ENCODE results near the gene HAAO.

The HAAO gene

DNA sequence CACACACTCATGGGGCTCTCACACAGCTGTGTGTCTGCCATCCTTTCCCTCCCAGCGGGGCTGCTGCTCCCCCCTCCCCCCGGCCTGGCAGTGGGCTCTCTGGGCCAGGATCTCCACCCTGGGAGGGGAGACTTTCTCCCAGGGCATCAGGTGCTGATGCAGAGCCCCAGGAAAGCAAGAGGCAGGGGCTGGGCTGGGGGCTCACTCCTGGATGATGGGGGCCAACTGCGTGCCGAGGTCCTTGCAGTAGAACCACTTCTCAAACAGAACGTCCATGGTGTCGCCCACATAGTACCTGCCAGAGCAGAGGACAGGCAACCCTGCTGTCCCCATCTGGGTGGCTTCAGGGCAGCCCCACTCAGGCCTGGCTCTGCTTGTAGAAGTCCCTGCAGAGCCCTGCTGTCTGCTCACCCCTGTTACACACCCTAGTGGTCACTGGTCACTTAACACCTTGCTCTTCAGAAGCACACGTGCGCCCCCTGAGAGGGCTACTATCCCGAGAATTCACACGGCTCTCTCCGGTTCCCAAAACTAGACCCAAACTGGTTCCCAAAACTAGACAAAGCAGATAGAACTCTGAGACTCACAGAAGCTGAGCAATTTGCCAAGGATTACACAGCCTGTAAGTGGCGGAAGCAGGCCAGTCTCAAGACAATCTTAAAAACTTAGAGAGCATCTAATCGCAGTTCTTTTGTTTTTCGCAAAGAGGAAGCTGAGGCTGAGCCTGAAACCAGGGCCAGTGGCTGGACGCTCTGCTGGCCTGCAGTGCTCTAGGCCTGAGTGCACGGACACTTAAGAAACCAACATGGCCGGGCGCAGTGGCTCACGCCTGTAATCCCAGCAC lies 21.9 kb downstream of the HAAO start:
- Histone ChIP-seq H3K36me3 (ENCODE audit: control insufficient read depth, insufficient read depth, low read length) (no peaks in the 10 kb centered on the region), H3K4me1 (ENCODE audit: control insufficient read depth, insufficient read depth, low read length) (no peaks in the 10 kb centered on the region), H3K9me3 (ENCODE audit: control insufficient read depth, low read length) (no peaks in the 10 kb centered on the region), H3K9ac (ENCODE audit: low read length) (no peak overlapping the region), H3K4me3 (ENCODE audit: low read length) (no peak overlapping the region), H3K27me3 (ENCODE audit: control insufficient read depth, insufficient read depth, low read length) (no peaks in the 10 kb centered on the region)

DNA sequence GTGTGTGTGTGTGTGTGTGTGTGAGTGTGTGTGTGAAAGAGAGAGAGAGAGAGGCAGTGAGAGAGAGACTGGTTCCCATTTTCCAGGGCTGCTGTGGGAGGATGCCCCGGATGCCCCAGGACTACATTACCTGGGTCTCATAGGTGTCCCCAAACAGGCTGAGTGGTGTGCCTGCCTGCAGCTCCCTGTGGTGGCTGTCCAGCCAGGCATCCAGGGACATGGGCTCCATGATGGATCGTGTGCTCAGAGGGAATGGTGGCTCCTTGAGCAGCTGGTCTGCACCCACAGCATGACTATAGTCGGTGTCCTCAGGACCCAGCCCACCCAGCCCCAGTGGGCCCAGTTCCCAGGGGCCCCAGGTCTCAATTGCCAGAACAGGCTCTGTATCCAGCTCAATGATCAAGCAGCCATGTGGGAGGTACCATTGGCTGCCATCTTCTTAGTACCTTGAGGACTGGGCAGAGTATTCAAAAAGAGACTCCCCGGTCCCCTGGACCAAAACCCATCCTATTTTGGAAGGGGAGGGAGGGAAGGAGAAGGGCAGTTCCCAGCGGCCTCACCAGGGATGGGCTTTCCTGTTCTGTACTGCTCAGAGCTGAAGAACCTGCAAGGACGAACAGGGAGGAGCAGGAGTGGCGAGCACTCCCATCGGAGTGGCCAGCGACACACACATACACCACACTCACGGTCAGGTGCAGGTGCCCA lies 22.6 kb downstream of the HAAO start:
- H3K36me3 ChIP-seq (ENCODE audit: control insufficient read depth, insufficient read depth, low read length), result no peaks in the 10 kb centered on the region
- H3K9me3 ChIP-seq (ENCODE audit: control insufficient read depth, low read length), result no peaks in the 10 kb centered on the region
- H3K4me3 ChIP-seq (ENCODE audit: low read length), result no peak overlapping the region
- H3K4me1 ChIP-seq (ENCODE audit: control insufficient read depth, insufficient read depth, low read length), result no peaks in the 10 kb centered on the region
- H3K9ac ChIP-seq (ENCODE audit: low read length), result no peak overlapping the region
- no peaks in the 10 kb centered on the region for H3K27me3 ChIP-seq (ENCODE audit: control insufficient read depth, insufficient read depth, low read length)

DNA sequence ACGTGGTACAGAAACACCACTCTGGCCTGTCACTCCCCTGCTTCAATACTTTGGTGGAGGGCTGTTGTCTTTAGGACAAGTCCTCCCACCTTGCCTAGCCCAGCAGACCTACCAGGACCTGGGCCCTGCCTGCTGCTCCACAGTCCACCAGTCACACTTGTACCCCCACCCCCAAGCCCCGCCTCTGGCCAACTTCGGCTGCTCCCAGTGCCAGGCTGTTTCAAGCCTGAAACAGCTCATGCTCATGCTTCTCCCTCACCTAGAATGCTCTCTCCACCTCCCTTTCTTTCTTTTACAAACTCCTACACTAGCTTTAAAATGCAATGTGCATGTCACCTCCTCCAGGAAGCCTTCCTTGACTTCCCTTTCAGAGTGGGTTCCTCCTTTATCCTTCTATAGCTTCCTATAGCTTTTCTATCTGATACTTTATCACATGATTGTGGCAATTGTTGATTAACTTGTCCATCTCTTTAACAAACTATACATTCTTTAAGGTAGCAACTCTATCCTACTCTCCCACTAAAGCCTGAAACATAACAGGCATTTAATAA lies 23.6 kb downstream of the HAAO start:
- Histone ChIP-seq H3K9ac (ENCODE audit: low read length) (no peak overlapping the region), H3K9me3 (ENCODE audit: control insufficient read depth, low read length) (no peaks in the 10 kb centered on the region), H3K4me1 (ENCODE audit: control insufficient read depth, insufficient read depth, low read length) (no peaks in the 10 kb centered on the region), H3K4me3 (ENCODE audit: low read length) (no peak overlapping the region), H3K36me3 (ENCODE audit: control insufficient read depth, insufficient read depth, low read length) (no peaks in the 10 kb centered on the region), H3K27me3 (ENCODE audit: control insufficient read depth, insufficient read depth, low read length) (no peaks in the 10 kb centered on the region)

DNA sequence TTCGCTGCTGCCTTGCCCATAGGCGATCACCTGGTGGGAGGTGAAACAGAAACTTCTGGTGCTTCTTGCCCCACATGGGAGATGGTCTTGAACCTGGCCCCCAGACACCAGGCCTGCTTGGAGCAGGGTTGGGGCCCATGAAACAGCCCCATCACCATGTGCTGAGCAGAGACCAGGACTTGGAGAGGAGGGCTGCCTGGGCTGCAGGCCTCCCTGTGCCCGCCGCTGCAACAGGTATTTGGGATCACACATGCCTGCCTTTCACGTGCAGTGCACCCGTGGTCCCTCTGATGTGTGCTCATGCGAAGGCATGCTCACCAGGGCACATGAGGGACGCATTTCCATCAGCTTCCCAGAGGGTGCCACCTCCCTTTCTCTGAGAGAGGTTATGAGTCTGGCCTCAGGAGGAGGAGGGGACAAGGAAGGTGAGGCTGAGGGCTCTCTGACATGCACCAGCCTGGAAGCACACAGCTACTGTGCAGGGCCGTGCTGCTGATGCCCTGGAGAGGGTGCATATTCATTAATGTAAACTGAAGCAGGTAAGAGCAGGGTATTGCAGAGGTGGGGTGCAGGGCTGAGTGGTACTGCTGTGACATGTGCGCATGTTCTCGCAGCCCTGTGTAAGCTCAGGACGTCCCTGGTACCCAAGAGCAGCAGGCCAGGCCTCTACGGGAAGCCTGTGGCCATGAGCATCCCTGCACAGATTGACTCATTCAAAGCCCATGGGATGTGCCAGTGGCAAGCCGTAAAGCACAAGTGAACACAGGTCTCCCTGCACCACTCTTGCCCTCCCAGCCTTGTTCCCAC lies 24.3 kb downstream of the HAAO start:
- H3K4me3 ChIP-seq (ENCODE audit: low read length), result no peak overlapping the region
- no peak overlapping the region for H3K9ac ChIP-seq (ENCODE audit: low read length)
- no peaks in the 10 kb centered on the region for H3K4me1 ChIP-seq (ENCODE audit: control insufficient read depth, insufficient read depth, low read length)
- H3K27me3 ChIP-seq (ENCODE audit: control insufficient read depth, insufficient read depth, low read length), result no peaks in the 10 kb centered on the region
- H3K36me3 ChIP-seq (ENCODE audit: control insufficient read depth, insufficient read depth, low read length), result no peaks in the 10 kb centered on the region
- H3K9me3 ChIP-seq (ENCODE audit: control insufficient read depth, low read length), result no peaks in the 10 kb centered on the region

- no peak overlapping the region for H3K4me3 ChIP-seq (ENCODE audit: low read length)
- no peaks in the 10 kb centered on the region for H3K9me3 ChIP-seq (ENCODE audit: control insufficient read depth, low read length)
- H3K4me1 ChIP-seq (ENCODE audit: control insufficient read depth, insufficient read depth, low read length), result no peaks in the 10 kb centered on the region
- H3K9ac ChIP-seq (ENCODE audit: low read length), result no peak overlapping the region
- H3K27me3 ChIP-seq (ENCODE audit: control insufficient read depth, insufficient read depth, low read length), result no peaks in the 10 kb centered on the region
- H3K36me3 ChIP-seq (ENCODE audit: control insufficient read depth, insufficient read depth, low read length), result no peaks in the 10 kb centered on the region
Observed at GRCh38 chr2:42767080-42767898, 25.1 kb downstream of the HAAO start.

- Histone ChIP-seq H3K27me3 (ENCODE audit: control insufficient read depth, insufficient read depth, low read length) (no peaks in the 10 kb centered on the region), H3K4me1 (ENCODE audit: control insufficient read depth, insufficient read depth, low read length) (peaks cover 3% of the 10 kb centered on the region), H3K36me3 (ENCODE audit: control insufficient read depth, insufficient read depth, low read length) (no peaks in the 10 kb centered on the region), H3K9me3 (ENCODE audit: control insufficient read depth, low read length) (no peaks in the 10 kb centered on the region), H3K9ac (ENCODE audit: low read length) (no peak overlapping the region), H3K4me3 (ENCODE audit: low read length) (no peak overlapping the region)
Observed at GRCh38 chr2:42765686-42766085, 26.7 kb downstream of the HAAO start.

GRCh38 chr2:42764901-42765300 lies 27.5 kb downstream of the HAAO start:
- Histone ChIP-seq H3K9ac (ENCODE audit: low read length) (no peak overlapping the region), H3K9me3 (ENCODE audit: control insufficient read depth, low read length) (no peaks in the 10 kb centered on the region), H3K4me3 (ENCODE audit: low read length) (no peak overlapping the region), H3K36me3 (ENCODE audit: control insufficient read depth, insufficient read depth, low read length) (no peaks in the 10 kb centered on the region), H3K4me1 (ENCODE audit: control insufficient read depth, insufficient read depth, low read length) (peaks cover 3% of the 10 kb centered on the region), H3K27me3 (ENCODE audit: control insufficient read depth, insufficient read depth, low read length) (no peaks in the 10 kb centered on the region)

DNA sequence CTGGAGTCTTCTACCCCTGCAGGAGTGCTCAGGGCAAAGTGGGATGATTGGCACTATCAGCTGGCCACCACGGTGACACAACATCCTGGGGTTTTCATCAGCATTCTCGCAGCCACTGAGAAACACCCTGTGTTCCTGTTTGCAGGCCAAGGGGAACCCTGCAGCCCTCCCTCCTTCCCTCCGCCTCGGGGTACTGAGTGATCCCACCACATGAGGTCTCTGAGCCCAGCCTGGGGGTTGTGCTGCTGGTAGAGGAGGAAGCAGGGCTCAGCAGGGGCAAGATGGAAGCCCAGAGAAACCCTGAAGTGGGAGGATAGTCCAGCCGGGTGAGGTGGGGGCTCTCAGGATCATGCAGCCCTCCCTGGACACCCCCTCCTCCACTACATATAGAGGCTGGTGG lies 28.3 kb downstream of the HAAO start, which contains the start of gene OXER1:
OXER1 (minus strand) TSS at position 40 of the 400 bp plus-strand sequence. CDS start 73 bp downstream, outside the sequence.
- no peak within 1 kb of the TSS for H3K4me3 ChIP-seq (ENCODE audit: low read length)
- H3K9ac ChIP-seq (ENCODE audit: low read length), result no peak within 1 kb of the TSS
- peaks cover 3% of the 10 kb centered on the region for H3K4me1 ChIP-seq (ENCODE audit: control insufficient read depth, insufficient read depth, low read length)
- no peaks in the 10 kb centered on the region for H3K36me3 ChIP-seq (ENCODE audit: control insufficient read depth, insufficient read depth, low read length)
- no peaks in the 10 kb centered on the region for H3K9me3 ChIP-seq (ENCODE audit: control insufficient read depth, low read length)
- H3K27me3 ChIP-seq (ENCODE audit: control insufficient read depth, insufficient read depth, low read length), result no peaks in the 10 kb centered on the region

DNA sequence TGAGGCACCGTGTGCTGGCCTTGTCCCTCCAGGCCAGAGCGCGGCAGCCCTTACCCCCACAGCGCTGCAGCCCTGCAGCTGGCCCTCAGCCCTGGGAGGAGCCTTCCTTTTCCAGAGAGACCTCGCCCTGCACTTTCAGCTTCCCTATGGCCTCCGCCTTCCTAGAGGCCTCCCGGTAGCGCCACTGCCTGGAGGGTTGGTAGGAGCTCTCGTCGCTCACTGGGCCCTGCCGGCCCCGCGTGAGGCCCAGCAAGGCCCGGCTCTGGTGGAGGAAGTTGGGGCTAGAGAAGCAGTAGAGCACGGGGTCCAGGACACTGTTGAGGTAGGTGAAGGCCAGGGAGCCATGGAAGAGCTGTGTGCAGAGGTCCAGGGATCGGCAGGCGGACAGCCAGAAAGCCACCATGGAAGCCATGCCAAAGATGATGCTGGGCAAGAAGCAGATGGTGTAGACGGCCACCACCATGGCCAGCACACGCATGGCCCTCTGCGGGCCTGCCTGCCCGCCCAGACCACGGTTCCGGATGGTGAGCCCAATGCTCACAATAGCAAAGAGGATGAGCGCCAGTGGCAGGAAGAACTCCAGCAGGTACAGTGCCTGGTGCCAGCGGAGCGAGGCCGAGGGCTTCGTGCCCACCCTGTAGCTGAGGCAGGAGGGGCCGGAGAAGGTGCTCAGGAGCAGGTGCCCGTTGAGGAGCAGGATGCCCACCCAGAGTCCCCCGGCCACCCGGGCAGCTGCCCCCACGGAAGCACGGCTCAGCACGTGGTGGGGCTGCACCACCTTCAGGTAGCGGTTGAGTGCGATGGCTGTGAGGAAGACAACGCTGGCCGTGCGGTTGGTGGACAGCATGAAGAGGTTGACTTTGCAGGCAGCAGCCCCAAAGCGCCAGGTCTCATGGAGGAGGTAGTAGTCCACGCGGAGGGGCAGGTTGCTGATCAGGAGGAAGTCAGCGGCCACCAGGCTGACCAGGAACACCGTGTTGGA lies 29.3 kb downstream of the HAAO start:
- Histone ChIP-seq H3K4me1 (ENCODE audit: control insufficient read depth, insufficient read depth, low read length) (peaks cover 3% of the 10 kb centered on the region), H3K4me3 (ENCODE audit: low read length) (no peak overlapping the region), H3K9ac (ENCODE audit: low read length) (no peak overlapping the region), H3K27me3 (ENCODE audit: control insufficient read depth, insufficient read depth, low read length) (no peaks in the 10 kb centered on the region), H3K36me3 (ENCODE audit: control insufficient read depth, insufficient read depth, low read length) (no peaks in the 10 kb centered on the region), H3K9me3 (ENCODE audit: control insufficient read depth, low read length) (no peaks in the 10 kb centered on the region)

GRCh38 chr2:42762155-42762554 lies 30.2 kb downstream of the HAAO start:
- Histone ChIP-seq H3K9ac (ENCODE audit: low read length) (no peak overlapping the region), H3K36me3 (ENCODE audit: control insufficient read depth, insufficient read depth, low read length) (no peaks in the 10 kb centered on the region), H3K4me3 (ENCODE audit: low read length) (no peak overlapping the region), H3K4me1 (ENCODE audit: control insufficient read depth, insufficient read depth, low read length) (peaks cover 3% of the 10 kb centered on the region), H3K27me3 (ENCODE audit: control insufficient read depth, insufficient read depth, low read length) (no peaks in the 10 kb centered on the region), H3K9me3 (ENCODE audit: control insufficient read depth, low read length) (no peaks in the 10 kb centered on the region)
